HCT116 (cell line): ENCODE results near the gene ANO2. TPM values are rescaled to one million over a fixed set of nuclear protein-coding genes. Genes with fewer than 3 reads are reported as not detected.

ENCODE experiments used
- ATAC-seq: fragments of 200-7000 bp; cut with Tn5 transposase; 2 replicates; pipeline ENCODE4 v1.9.1; 2020; ENCODE audit warnings: mild to moderate bottlenecking, moderate library complexity
- BruUV-seq: library from RNA; stranded (reverse); fragments of 400-500 nt; replicated peaks from 2 replicates; lab custom pipeline; 2021; lab: Mats Ljungman, UMichigan
- CTCF ChIA-PET: fragments of 300-600 bp; sonication (Branson Sonifier 250); formaldehyde crosslinking; loops from one replicate; lab custom pipeline; 2021; ENCODE audit warnings: antibody characterized with exemption; lab: Charles Lee
- POLR2A ChIA-PET: fragments of 300-600, 350-600 bp; sonication (Branson Sonifier 250); formaldehyde crosslinking; loops from one replicate; lab custom pipeline; 2021; ENCODE audit warnings: antibody characterized with exemption; lab: Charles Lee
- RAD21 ChIA-PET, 2 experiments: fragments of 300-600 bp; sonication (Branson Sonifier 250); formaldehyde crosslinking; loops; one replicate each; lab custom pipeline; 2023; ENCODE audit warnings: low total read pairs in 2 of 2; ENCODE audit not compliant: uncharacterized antibody in 2 of 2, unreplicated experiment in 2 of 2, low non-redundant PET in 1 of 2; lab: Charles Lee
- DNase-seq: peaks from one replicate; pipeline ENCODE4 v3.0.0-alpha.2; 2010; ENCODE audit warnings: low read depth, low spot score
- H2AFZ ChIP-seq: fragments of 200-600 bp; shearing (Covaris generic), sonication (generic); 2 replicates; pipeline ENCODE4 v1.6.1; 2017; ENCODE audit warnings: low read depth, mixed run types, mixed read lengths, antibody characterized with exemption, low read length; ENCODE audit not compliant: poor library complexity, severe bottlenecking
- H3K27ac ChIP-seq: 2 replicates; pipeline ENCODE4 v1.5.1; 2012; ENCODE audit warnings: low read depth, low read length
- H3K27me3 ChIP-seq: fragments of 200-600 bp; sonication (generic); 2 replicates; pipeline ENCODE4 v1.6.1; 2016; ENCODE audit warnings: mixed run types, low read length, mixed read lengths; ENCODE audit not compliant: insufficient read depth
- H3K36me3 ChIP-seq, 2 experiments: fragments of 200-500 bp in 1 of 2; fragments of 200-600 bp in 1 of 2; sonication (Bioruptor generic) in 1 of 2; sonication (generic) in 1 of 2; 2 replicates each; pipeline versions ENCODE4 v1.5.1 to v1.6.1; 2014 to 2016; ENCODE audit warnings: low read length in 2 of 2, inconsistent platforms in 1 of 2, mixed read lengths in 1 of 2, mixed run types in 1 of 2; ENCODE audit not compliant: insufficient read depth in 2 of 2, control insufficient read depth in 1 of 2
- H3K4me1 ChIP-seq, 2 experiments: fragments of 200-600 bp in 1 of 2; sonication (generic) in 1 of 2; 2 replicates each; pipeline versions ENCODE4 v1.5.1 to v1.6.1; 2012 to 2017; ENCODE audit warnings: low read length in 2 of 2, inconsistent platforms in 1 of 2, mild to moderate bottlenecking in 1 of 2, mixed read lengths in 1 of 2, mixed run types in 1 of 2, moderate library complexity in 1 of 2; ENCODE audit not compliant: insufficient read depth in 2 of 2, control insufficient read depth in 1 of 2
- H3K4me2 ChIP-seq: fragments of 200-600 bp; sonication (generic); 2 replicates; pipeline ENCODE4 v1.6.1; 2017; ENCODE audit warnings: mixed run types, low read length, mixed read lengths
- H3K4me3 ChIP-seq, 2 experiments: fragments of 200-600 bp in 1 of 2; sonication (generic) in 1 of 2; replicated peaks in 1 of 2; 2 replicates each; pipeline ENCODE4 v1.5.1; 2011 to 2016; ENCODE audit warnings: low read length in 2 of 2, control low read depth in 1 of 2, low read depth in 1 of 2, mild to moderate bottlenecking in 1 of 2, mixed read lengths in 1 of 2, mixed run types in 1 of 2
- H3K79me2 ChIP-seq: fragments of 200-600 bp; sonication (generic); 2 replicates; pipeline ENCODE4 v1.6.1; 2017; ENCODE audit warnings: mild to moderate bottlenecking, mixed run types, low read length, moderate library complexity, mixed read lengths; ENCODE audit not compliant: insufficient read depth
- H3K9ac ChIP-seq: fragments of 200-600 bp; sonication (generic); 2 replicates; pipeline ENCODE4 v1.6.1; 2016; ENCODE audit warnings: low read length, mixed read lengths
- H3K9me2 ChIP-seq: fragments of 200-600 bp; sonication (generic), shearing (Covaris generic); 2 replicates; pipeline ENCODE4 v1.6.1; 2017; ENCODE audit warnings: mixed run types, mild to moderate bottlenecking, moderate library complexity; ENCODE audit not compliant: insufficient read depth
- H3K9me3 ChIP-seq, 2 experiments: fragments of 200-500 bp in 1 of 2; fragments of 200-600 bp in 1 of 2; sonication (Bioruptor generic) in 1 of 2; sonication (generic) in 1 of 2; 2 replicates each; pipeline ENCODE4 v1.6.1; 2014 to 2017; ENCODE audit warnings: low read length in 2 of 2, mixed read lengths in 2 of 2, inconsistent platforms in 1 of 2, low read depth in 1 of 2, mild to moderate bottlenecking in 1 of 2, mixed run types in 1 of 2, moderate library complexity in 1 of 2; ENCODE audit not compliant: control insufficient read depth in 1 of 2, insufficient read depth in 1 of 2
- H4K20me1 ChIP-seq: fragments of 200-600 bp; sonication (generic), shearing (Covaris generic); 2 replicates; pipeline ENCODE4 v1.6.1; 2017; ENCODE audit warnings: mixed run types, mild to moderate bottlenecking, moderate library complexity; ENCODE audit not compliant: insufficient read depth
- ATF3 ChIP-seq: IDR thresholded peaks from 2 replicates; pipeline ENCODE4 v1.6.1; 2012
- CEBPB ChIP-seq: IDR thresholded peaks from 2 replicates; pipeline ENCODE4 v1.6.1; 2012; ENCODE audit warnings: low read depth
- EGR1 ChIP-seq: IDR thresholded peaks from 2 replicates; pipeline ENCODE4 v1.6.1; 2012; ENCODE audit warnings: low read depth
- ELF1 ChIP-seq: IDR thresholded peaks from 2 replicates; pipeline ENCODE4 v1.6.1; 2012; ENCODE audit warnings: low read depth, borderline replicate concordance
- JUND ChIP-seq: IDR thresholded peaks from 2 replicates; pipeline ENCODE4 v1.6.1; 2012
- POLR2A ChIP-seq: IDR thresholded peaks from 2 replicates; pipeline ENCODE4 v1.7.0; 2011; ENCODE audit warnings: borderline replicate concordance; ENCODE audit not compliant: insufficient read depth, insufficient read length; ENCODE audit errors: extremely low read depth
- POLR2AphosphoS5 ChIP-seq: IDR thresholded peaks from 2 replicates; pipeline ENCODE4 v1.6.1; 2011; ENCODE audit warnings: mild to moderate bottlenecking, low read depth, low read length, moderate library complexity
- RAD21 ChIP-seq: IDR thresholded peaks from 2 replicates; pipeline ENCODE4 v1.6.1; 2012; ENCODE audit warnings: low read depth, mild to moderate bottlenecking
- SIN3A ChIP-seq: IDR thresholded peaks from 2 replicates; pipeline ENCODE4 v1.6.1; 2012; ENCODE audit warnings: low read depth
- SP1 ChIP-seq: IDR thresholded peaks from 2 replicates; pipeline ENCODE4 v1.6.1; 2012; ENCODE audit warnings: low read depth
- SRF ChIP-seq: IDR thresholded peaks from 2 replicates; pipeline ENCODE4 v1.6.1; 2012; ENCODE audit warnings: low read depth
- YY1 ChIP-seq: IDR thresholded peaks from 2 replicates; pipeline ENCODE4 v1.6.1; 2011; ENCODE audit warnings: low read length, low read depth, moderate library complexity, mild to moderate bottlenecking; ENCODE audit not compliant: insufficient replicate concordance; ENCODE audit errors: extremely low read depth
- ZBTB33 ChIP-seq: IDR thresholded peaks from 2 replicates; pipeline ENCODE4 v1.6.1; 2011; ENCODE audit warnings: mild to moderate bottlenecking, low read length, moderate library complexity; ENCODE audit not compliant: insufficient replicate concordance; ENCODE audit errors: extremely low read depth
- ZFX ChIP-seq: fragments of 450-650 bp; IDR thresholded peaks from 2 replicates; pipeline ENCODE4 v1.6.1; 2017
- ZNF274 ChIP-seq: fragments of 200-500 bp; sonication (Bioruptor generic); IDR thresholded peaks from 2 replicates; pipeline ENCODE4 v1.6.1; 2014; ENCODE audit warnings: mild to moderate bottlenecking, low read depth, low read length, inconsistent platforms
- intact Hi-C: fragments of 100-400 bp; cut with micrococcal nuclease; formaldehyde crosslinking; loops from 2 replicates; pipeline ENCODE4 v1.10.0; 2022
- total RNA-seq: library from RNA; stranded (reverse); gene quantifications from one replicate; pipeline ENCODE4 v1.2.1, GENCODE V29; 2021; ENCODE audit not compliant: unreplicated experiment
- TF ChIP-seq, protein P1 (sequence below), 3 experiments: fragments of 200-600 bp in 1 of 3; sonication (generic) in 1 of 3; IDR thresholded peaks in 2 of 3; conservative IDR thresholded peaks in 1 of 3; 2 replicates each; pipeline ENCODE4 v1.5.1; 2012 to 2017; ENCODE audit warnings: low read depth in 2 of 3, low read length in 2 of 3, antibody characterized with exemption in 1 of 3, borderline replicate concordance in 1 of 3, control low read depth in 1 of 3, mild to moderate bottlenecking in 1 of 3, mixed read lengths in 1 of 3, mixed run types in 1 of 3, moderate library complexity in 1 of 3; ENCODE audit not compliant: insufficient read depth in 1 of 3
- TF ChIP-seq, protein P2 (sequence below): IDR thresholded peaks from 2 replicates; pipeline ENCODE4 v1.6.1; 2012

ANO2 gene
- total RNA-seq, 1 experiment from 2014 or later, result not detected

DNA sequence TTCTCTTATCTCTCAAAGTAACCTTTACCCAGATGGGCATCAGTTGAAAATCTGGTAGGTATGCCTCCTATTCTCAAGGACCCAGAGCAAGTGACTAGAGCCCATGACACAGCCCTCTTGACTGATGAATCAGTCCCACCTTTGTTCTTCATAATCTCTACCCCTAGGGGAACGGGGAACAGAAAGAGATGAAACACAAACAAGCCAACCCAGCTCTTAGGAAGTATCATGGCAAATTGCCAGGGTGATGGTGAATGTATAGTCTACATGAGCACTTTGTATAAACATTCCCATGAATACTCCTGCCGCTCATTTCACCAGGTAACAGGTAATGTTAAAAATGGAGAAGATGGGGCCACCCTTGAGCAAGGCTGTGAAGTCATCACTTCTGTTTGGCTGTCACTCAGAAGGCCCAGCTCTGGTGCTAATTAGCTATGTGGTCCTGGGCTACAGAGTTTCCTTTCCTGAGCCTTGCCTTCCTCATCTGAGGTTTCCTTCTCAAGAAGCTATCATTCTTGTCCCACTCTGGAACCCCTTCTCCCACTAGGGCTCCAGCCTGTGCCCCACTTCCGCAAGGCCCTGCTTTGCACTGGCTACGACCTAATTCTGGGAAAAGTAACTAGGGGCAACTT, 161.7 kb downstream of the ANO2 start (continued):
- TF ChIP-seq, protein P1, sequence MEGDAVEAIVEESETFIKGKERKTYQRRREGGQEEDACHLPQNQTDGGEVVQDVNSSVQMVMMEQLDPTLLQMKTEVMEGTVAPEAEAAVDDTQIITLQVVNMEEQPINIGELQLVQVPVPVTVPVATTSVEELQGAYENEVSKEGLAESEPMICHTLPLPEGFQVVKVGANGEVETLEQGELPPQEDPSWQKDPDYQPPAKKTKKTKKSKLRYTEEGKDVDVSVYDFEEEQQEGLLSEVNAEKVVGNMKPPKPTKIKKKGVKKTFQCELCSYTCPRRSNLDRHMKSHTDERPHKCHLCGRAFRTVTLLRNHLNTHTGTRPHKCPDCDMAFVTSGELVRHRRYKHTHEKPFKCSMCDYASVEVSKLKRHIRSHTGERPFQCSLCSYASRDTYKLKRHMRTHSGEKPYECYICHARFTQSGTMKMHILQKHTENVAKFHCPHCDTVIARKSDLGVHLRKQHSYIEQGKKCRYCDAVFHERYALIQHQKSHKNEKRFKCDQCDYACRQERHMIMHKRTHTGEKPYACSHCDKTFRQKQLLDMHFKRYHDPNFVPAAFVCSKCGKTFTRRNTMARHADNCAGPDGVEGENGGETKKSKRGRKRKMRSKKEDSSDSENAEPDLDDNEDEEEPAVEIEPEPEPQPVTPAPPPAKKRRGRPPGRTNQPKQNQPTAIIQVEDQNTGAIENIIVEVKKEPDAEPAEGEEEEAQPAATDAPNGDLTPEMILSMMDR (IDR thresholded peaks at IDR 0.05 in 2 of 3, conservative IDR thresholded peaks at IDR 0.05 in 1 of 3; ENCODE audit: borderline replicate concordance in 1 of 3, insufficient read depth in 1 of 3, low read depth in 2 of 3, low read length in 2 of 3), result no peak
- no peak for TF ChIP-seq POLR2AphosphoS5
- no peak for TF ChIP-seq ELF1
- TF ChIP-seq RAD21, result no peak
- no peak for TF ChIP-seq ATF3

DNA sequence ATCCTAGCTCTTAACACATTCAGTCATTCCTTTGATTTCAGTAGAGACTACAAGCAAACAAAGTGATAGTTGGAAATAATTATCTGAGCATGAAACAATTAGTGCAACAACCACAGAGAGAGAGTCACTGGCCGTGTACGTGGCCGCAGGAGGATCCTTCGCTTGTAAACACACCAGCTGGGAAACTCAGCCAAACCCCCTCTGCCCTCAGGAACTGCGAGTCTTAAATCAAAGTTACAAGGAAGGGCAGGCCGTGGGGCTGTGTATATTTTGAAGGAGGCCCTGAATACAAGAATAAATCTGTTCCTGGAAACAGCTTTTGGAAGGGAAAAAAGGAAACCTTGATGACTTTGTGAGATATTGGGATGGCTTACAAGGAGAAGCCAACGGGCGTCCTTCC, 164.5 kb downstream of the ANO2 start:
- intact Hi-C loops, result no loop called here
- H4K20me1 ChIP-seq, result no peaks in the 10 kb centered on the region
- no peaks in the 10 kb centered on the region for H3K36me3 ChIP-seq
- H3K9me2 ChIP-seq, result no peaks in the 10 kb centered on the region
- ATAC-seq (no peak), DNase-seq (no peak)
- H3K4me3 ChIP-seq, result no peak overlapping the region
- CTCF ChIA-PET, result no interaction called here
- H3K27me3 ChIP-seq, result 0 out of 2 replicates have a peak, but pooled peaks cover 5% of the 10 kb centered on the region
- H3K27ac ChIP-seq, result no peak overlapping the region
- no peak overlapping the region for H3K4me2 ChIP-seq
- no peak overlapping the region for H2AFZ ChIP-seq
- H3K9ac ChIP-seq, result no peak overlapping the region
- POLR2A ChIA-PET, result no interaction called here
- no peaks in the 10 kb centered on the region for H3K4me1 ChIP-seq
- H3K79me2 ChIP-seq, result no peaks in the 10 kb centered on the region
- BruUV-seq, result no TSS peak
- RAD21 ChIA-PET, result no interaction called here
- H3K9me3 ChIP-seq, result no peaks in the 10 kb centered on the region
- TF ChIP-seq, protein P2, sequence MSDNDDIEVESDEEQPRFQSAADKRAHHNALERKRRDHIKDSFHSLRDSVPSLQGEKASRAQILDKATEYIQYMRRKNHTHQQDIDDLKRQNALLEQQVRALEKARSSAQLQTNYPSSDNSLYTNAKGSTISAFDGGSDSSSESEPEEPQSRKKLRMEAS, result no peak
- TF ChIP-seq RAD21 (no peak), JUND (no peak), YY1 (no peak), ATF3 (no peak), CEBPB (no peak), ZBTB33 (no peak), ZFX (no peak), ELF1 (no peak), POLR2A (no peak), SIN3A (no peak), ZNF274 (no peak), SP1 (no peak), EGR1 (no peak), SRF (no peak)
- TF ChIP-seq, protein P1 (IDR thresholded peaks at IDR 0.05 in 2 of 3, conservative IDR thresholded peaks at IDR 0.05 in 1 of 3; ENCODE audit: borderline replicate concordance in 1 of 3, insufficient read depth in 1 of 3, low read depth in 2 of 3, low read length in 2 of 3), result no peak
